Activated CD8-positive, alpha-beta memory T cell treated with anti-CD3 and anti-CD28 coated beads, Interleukin-2, amount 50 U/mL, for 24 hours (primary cell): ENCODE measurements around the gene NEUROG2.

Experiments
- DNase-seq: peaks from one replicate; pipeline ENCODE4 v3.0.0-alpha.2; 2020; ENCODE audit errors: extremely low read depth

Gene NEUROG2

GRCh38 chr4:112521123-112522023, 5.4 kb upstream of the NEUROG2 start:
- DNase-seq = no peak

- no peak for DNase-seq
Measured at GRCh38 chr4:112520598-112521122, 4.7 kb upstream of the NEUROG2 start.

GRCh38 chr4:112519689-112520597, 4.0 kb upstream of the NEUROG2 start:
- DNase-seq = no peak

GRCh38 chr4:112518675-112519074, 2.7 kb upstream of the NEUROG2 start:
- no peak for DNase-seq

- no peak for DNase-seq
Measured at GRCh38 chr4:112517911-112518310, 1.9 kb upstream of the NEUROG2 start.

- DNase-seq = no peak
Measured at GRCh38 chr4:112517067-112517634, 1.2 kb upstream of the NEUROG2 start.

- DNase-seq = no peak
Measured at GRCh38 chr4:112516471-112517066, 589 bp upstream of the NEUROG2 start.

- DNase-seq = no peak
Measured at GRCh38 chr4:112515198-112516065, 548 bp downstream of the NEUROG2 start.

- no peak for DNase-seq
Measured at GRCh38 chr4:112514647-112515197, 1.3 kb downstream of the NEUROG2 start.

- no peak for DNase-seq
Measured at GRCh38 chr4:112513971-112514646, 1.9 kb downstream of the NEUROG2 start.

GRCh38 chr4:112511803-112512118, 4.2 kb downstream of the NEUROG2 start:
- no peak for DNase-seq

GRCh38 chr4:112511093-112511802, 4.7 kb downstream of the NEUROG2 start:
- DNase-seq = no peak

GRCh38 chr4:112510291-112511092, 5.5 kb downstream of the NEUROG2 start:
- DNase-seq = no peak

GRCh38 chr4:112509243-112510141, 6.5 kb downstream of the NEUROG2 start:
- DNase-seq = no peak

- DNase-seq = no peak
Measured at GRCh38 chr4:112508356-112508755, 7.6 kb downstream of the NEUROG2 start.

GRCh38 chr4:112504807-112505206, 11.2 kb downstream of the NEUROG2 start:
- no peak for DNase-seq

GRCh38 chr4:112502871-112503270, 13.1 kb downstream of the NEUROG2 start:
- DNase-seq = no peak
